ENCODE results near the gene TFPI.

DNA sequence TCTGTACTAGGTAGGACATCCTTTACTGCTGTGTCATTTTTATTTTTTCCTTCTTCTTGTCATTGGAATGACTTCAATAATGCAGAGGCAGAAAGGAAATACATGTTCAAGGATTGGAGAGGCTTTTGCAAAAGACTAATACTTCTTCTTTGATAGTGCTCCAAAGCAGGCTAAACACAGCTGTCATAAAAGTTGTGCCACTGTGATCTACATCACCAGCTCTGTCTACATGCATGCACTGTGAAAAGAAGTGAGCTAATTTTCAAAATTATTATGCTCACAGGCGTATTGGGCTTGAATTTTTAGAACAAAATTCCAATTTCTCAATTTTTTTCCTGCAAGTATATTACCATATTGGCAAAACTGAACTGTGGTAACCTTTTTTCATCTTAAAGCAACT lies 68.7 kb downstream of the TFPI start:
- TF ChIP-seq, protein P1, sequence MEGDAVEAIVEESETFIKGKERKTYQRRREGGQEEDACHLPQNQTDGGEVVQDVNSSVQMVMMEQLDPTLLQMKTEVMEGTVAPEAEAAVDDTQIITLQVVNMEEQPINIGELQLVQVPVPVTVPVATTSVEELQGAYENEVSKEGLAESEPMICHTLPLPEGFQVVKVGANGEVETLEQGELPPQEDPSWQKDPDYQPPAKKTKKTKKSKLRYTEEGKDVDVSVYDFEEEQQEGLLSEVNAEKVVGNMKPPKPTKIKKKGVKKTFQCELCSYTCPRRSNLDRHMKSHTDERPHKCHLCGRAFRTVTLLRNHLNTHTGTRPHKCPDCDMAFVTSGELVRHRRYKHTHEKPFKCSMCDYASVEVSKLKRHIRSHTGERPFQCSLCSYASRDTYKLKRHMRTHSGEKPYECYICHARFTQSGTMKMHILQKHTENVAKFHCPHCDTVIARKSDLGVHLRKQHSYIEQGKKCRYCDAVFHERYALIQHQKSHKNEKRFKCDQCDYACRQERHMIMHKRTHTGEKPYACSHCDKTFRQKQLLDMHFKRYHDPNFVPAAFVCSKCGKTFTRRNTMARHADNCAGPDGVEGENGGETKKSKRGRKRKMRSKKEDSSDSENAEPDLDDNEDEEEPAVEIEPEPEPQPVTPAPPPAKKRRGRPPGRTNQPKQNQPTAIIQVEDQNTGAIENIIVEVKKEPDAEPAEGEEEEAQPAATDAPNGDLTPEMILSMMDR (IDR thresholded peaks at IDR 0.05): no peak
- TF ChIP-seq, protein P2, sequence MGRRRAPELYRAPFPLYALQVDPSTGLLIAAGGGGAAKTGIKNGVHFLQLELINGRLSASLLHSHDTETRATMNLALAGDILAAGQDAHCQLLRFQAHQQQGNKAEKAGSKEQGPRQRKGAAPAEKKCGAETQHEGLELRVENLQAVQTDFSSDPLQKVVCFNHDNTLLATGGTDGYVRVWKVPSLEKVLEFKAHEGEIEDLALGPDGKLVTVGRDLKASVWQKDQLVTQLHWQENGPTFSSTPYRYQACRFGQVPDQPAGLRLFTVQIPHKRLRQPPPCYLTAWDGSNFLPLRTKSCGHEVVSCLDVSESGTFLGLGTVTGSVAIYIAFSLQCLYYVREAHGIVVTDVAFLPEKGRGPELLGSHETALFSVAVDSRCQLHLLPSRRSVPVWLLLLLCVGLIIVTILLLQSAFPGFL (CRISPR knock-in tag; IDR thresholded peaks at IDR 0.05; ENCODE audit: borderline replicate concordance): no peak
- TF ChIP-seq ATF2 (CRISPR knock-in tag; IDR thresholded peaks at IDR 0.05; ENCODE audit: borderline replicate concordance, low read depth) (no peak), CDX4 (CRISPR knock-in tag; IDR thresholded peaks at IDR 0.05; ENCODE audit: borderline replicate concordance) (no peak), USF2 (CRISPR knock-in tag; IDR thresholded peaks at IDR 0.05) (no peak), ZNF671 (CRISPR knock-in tag; IDR thresholded peaks at IDR 0.05) (no peak), CREM (CRISPR knock-in tag; IDR thresholded peaks at IDR 0.05) (no peak), ZNF281 (CRISPR knock-in tag; IDR thresholded peaks at IDR 0.05) (no peak)
- TF ChIP-seq, protein P3, sequence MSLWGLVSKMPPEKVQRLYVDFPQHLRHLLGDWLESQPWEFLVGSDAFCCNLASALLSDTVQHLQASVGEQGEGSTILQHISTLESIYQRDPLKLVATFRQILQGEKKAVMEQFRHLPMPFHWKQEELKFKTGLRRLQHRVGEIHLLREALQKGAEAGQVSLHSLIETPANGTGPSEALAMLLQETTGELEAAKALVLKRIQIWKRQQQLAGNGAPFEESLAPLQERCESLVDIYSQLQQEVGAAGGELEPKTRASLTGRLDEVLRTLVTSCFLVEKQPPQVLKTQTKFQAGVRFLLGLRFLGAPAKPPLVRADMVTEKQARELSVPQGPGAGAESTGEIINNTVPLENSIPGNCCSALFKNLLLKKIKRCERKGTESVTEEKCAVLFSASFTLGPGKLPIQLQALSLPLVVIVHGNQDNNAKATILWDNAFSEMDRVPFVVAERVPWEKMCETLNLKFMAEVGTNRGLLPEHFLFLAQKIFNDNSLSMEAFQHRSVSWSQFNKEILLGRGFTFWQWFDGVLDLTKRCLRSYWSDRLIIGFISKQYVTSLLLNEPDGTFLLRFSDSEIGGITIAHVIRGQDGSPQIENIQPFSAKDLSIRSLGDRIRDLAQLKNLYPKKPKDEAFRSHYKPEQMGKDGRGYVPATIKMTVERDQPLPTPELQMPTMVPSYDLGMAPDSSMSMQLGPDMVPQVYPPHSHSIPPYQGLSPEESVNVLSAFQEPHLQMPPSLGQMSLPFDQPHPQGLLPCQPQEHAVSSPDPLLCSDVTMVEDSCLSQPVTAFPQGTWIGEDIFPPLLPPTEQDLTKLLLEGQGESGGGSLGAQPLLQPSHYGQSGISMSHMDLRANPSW (CRISPR knock-in tag; conservative IDR thresholded peaks at IDR 0.05; ENCODE audit: low read depth): no peak
- TF ChIP-seq, protein P4, sequence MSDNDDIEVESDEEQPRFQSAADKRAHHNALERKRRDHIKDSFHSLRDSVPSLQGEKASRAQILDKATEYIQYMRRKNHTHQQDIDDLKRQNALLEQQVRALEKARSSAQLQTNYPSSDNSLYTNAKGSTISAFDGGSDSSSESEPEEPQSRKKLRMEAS (CRISPR knock-in tag; IDR thresholded peaks at IDR 0.05): no peak
